AG04450 (cell line): Measurements from ENCODE around the gene MYO7B. TPM values are rescaled to one million over a fixed set of nuclear protein-coding genes. Genes with fewer than 3 reads are reported as not detected.

Source experiments
- CTCF ChIA-PET: fragments of 300-600, 350-600 bp; formaldehyde crosslinking; extraction: SDS; loops from one replicate; lab custom pipeline; 2022; ENCODE audit warnings: antibody characterized with exemption, inconsistent platforms; lab: Charles Lee
- POLR2A ChIA-PET: fragments of 350-600 bp; formaldehyde crosslinking; extraction: SDS; loops from one replicate; lab custom pipeline; 2021; ENCODE audit warnings: antibody characterized with exemption, inconsistent platforms; lab: Yijun Ruan, JAX
- DNase-seq: peaks from one replicate; pipeline ENCODE4 v3.0.0-alpha.2; 2011; ENCODE audit warnings: low read depth, low spot score
- H3K27ac ChIP-seq: one replicate; pipeline ENCODE4 v1.5.1; 2012; ENCODE audit warnings: low read depth, low read length, control low read depth
- H3K27me3 ChIP-seq: one replicate; pipeline ENCODE4 v1.6.0; 2012; ENCODE audit warnings: low read length; ENCODE audit not compliant: control insufficient read depth, insufficient read depth
- H3K4me3 ChIP-seq: 2 replicates; pipeline ENCODE4 v1.5.1; 2011; ENCODE audit warnings: mild to moderate bottlenecking, low read depth, low read length, control low read depth
- H3K9me3 ChIP-seq: 2 replicates; pipeline ENCODE4 v1.5.1; 2012; ENCODE audit warnings: low read length; ENCODE audit not compliant: control insufficient read depth, insufficient read depth
- CTCF ChIP-seq: IDR thresholded peaks from 2 replicates; pipeline ENCODE4 v1.5.1; 2011; ENCODE audit warnings: low read depth, low read length, control low read depth, inconsistent platforms
- polyA plus RNA-seq: library from polyadenylated mRNA; depleted of rRNA; stranded (reverse); fragments of >200 nt; gene quantifications from 2 replicates; pipeline ENCODE4 v1.2.3, GENCODE V29; 2011

The MYO7B gene
- polyA plus RNA-seq, 1 experiment, result 0.02 TPM

GRCh38 chr2:127624320-127624755 is 88.9 kb downstream of the MYO7B start:
- no peak for DNase-seq
- no peak overlapping the region for H3K4me3 ChIP-seq
- H3K27ac ChIP-seq, result no peak overlapping the region
- POLR2A ChIA-PET, result no interaction called here
- no peaks in the 10 kb centered on the region for H3K27me3 ChIP-seq
- TF ChIP-seq CTCF, result no peak
- CTCF ChIA-PET, result no interaction called here
- no peaks in the 10 kb centered on the region; the same call in 1 of the 2 replicates for H3K9me3 ChIP-seq

GRCh38 chr2:127624756-127625571 is 89.5 kb downstream of the MYO7B start:
- TF ChIP-seq CTCF, result no peak
- ChIA-PET POLR2A (no interaction called here), CTCF (no interaction called here)
- no peaks in the 10 kb centered on the region; the same call in 1 of the 2 replicates for H3K9me3 ChIP-seq
- no peaks in the 10 kb centered on the region for H3K27me3 ChIP-seq
- no peak overlapping the region for H3K27ac ChIP-seq
- H3K4me3 ChIP-seq, result no peak overlapping the region
- DNase-seq, result no peak

GRCh38 chr2:127625572-127625951 is 90.1 kb downstream of the MYO7B start:
- Histone ChIP-seq H3K9me3 (no peaks in the 10 kb centered on the region; the same call in 1 of the 2 replicates), H3K4me3 (no peak overlapping the region), H3K27ac (no peak overlapping the region), H3K27me3 (no peaks in the 10 kb centered on the region)
- POLR2A ChIA-PET, result no interaction called here
- DNase-seq, result no peak
- no peak for TF ChIP-seq CTCF
- CTCF ChIA-PET, result no interaction called here

GRCh38 chr2:127626175-127626574 is 90.7 kb downstream of the MYO7B start:
- TF ChIP-seq CTCF, result no peak
- CTCF ChIA-PET, result no interaction called here
- no peak overlapping the region for H3K27ac ChIP-seq
- no peak for DNase-seq
- H3K9me3 ChIP-seq, result no peaks in the 10 kb centered on the region; the same call in 1 of the 2 replicates
- H3K4me3 ChIP-seq, result no peak overlapping the region
- POLR2A ChIA-PET, result no interaction called here
- no peaks in the 10 kb centered on the region for H3K27me3 ChIP-seq
